ENCODE data around the gene CPAMD8. TPM values are rescaled to one million over a fixed set of nuclear protein-coding genes. Genes with fewer than 3 reads are reported as not detected.

The CPAMD8 gene
- total RNA-seq, 1 experiment from 2014 or later, result 0.11 TPM

GRCh38 chr19:16915135-16915534, 111.5 kb downstream of the CPAMD8 start:
- in situ Hi-C loops (cut with HindIII; ENCODE audit: low pct_unique_long_range_greater_than_20kb, low sequenced_read_pairs), result no loop called here
- no peak for DNase-seq (ENCODE audit: low read depth, low spot score)

- in situ Hi-C loops (cut with HindIII; ENCODE audit: low pct_unique_long_range_greater_than_20kb, low sequenced_read_pairs), result no loop called here
- DNase-seq (ENCODE audit: low read depth, low spot score), result no peak
These were observed 112.2 kb downstream of the CPAMD8 start for GRCh38 chr19:16914421-16914820.

- in situ Hi-C loops (cut with HindIII; ENCODE audit: low pct_unique_long_range_greater_than_20kb, low sequenced_read_pairs), result no loop called here
These were observed 113.8 kb downstream of the CPAMD8 start for GRCh38 chr19:16912780-16913179.

GRCh38 chr19:16911046-16911445, 115.6 kb downstream of the CPAMD8 start:
- in situ Hi-C loops (cut with HindIII; ENCODE audit: low pct_unique_long_range_greater_than_20kb, low sequenced_read_pairs), result no loop called here
- no peak for DNase-seq (ENCODE audit: low read depth, low spot score)

More at GRCh38 chr19:16912780-16913179, 113.8 kb downstream of the CPAMD8 start:
- no peak for DNase-seq (ENCODE audit: low read depth, low spot score)

GRCh38 chr19:16908759-16909158, 117.9 kb downstream of the CPAMD8 start:
- DNase-seq (ENCODE audit: low read depth, low spot score), result no peak
- in situ Hi-C loops (cut with HindIII; ENCODE audit: low pct_unique_long_range_greater_than_20kb, low sequenced_read_pairs), result no loop called here

GRCh38 chr19:16904599-16904998, 122.0 kb downstream of the CPAMD8 start:
- in situ Hi-C loops (cut with HindIII; ENCODE audit: low pct_unique_long_range_greater_than_20kb, low sequenced_read_pairs), result no loop called here
- DNase-seq (ENCODE audit: low read depth, low spot score), result no peak

GRCh38 chr19:16903347-16903746, 123.3 kb downstream of the CPAMD8 start:
- in situ Hi-C loops (cut with HindIII; ENCODE audit: low pct_unique_long_range_greater_than_20kb, low sequenced_read_pairs), result no loop called here

GRCh38 chr19:16902545-16902944, 124.1 kb downstream of the CPAMD8 start:
- no peak for DNase-seq (ENCODE audit: low read depth, low spot score)
- in situ Hi-C loops (cut with HindIII; ENCODE audit: low pct_unique_long_range_greater_than_20kb, low sequenced_read_pairs), result no loop called here

More at GRCh38 chr19:16903347-16903746, 123.3 kb downstream of the CPAMD8 start:
- DNase-seq (ENCODE audit: low read depth, low spot score), result no peak

GRCh38 chr19:16901491-16902175, 125.0 kb downstream of the CPAMD8 start:
- in situ Hi-C loops (cut with HindIII; ENCODE audit: low pct_unique_long_range_greater_than_20kb, low sequenced_read_pairs), result no loop called here
- DNase-seq (ENCODE audit: low read depth, low spot score), result peak; percentile 20

GRCh38 chr19:16899566-16900075, 127.0 kb downstream of the CPAMD8 start:
- DNase-seq (ENCODE audit: low read depth, low spot score), result peak; percentile 59
- in situ Hi-C loops (cut with HindIII; ENCODE audit: low pct_unique_long_range_greater_than_20kb, low sequenced_read_pairs), result no loop called here

GRCh38 chr19:16898361-16899015, 128.1 kb downstream of the CPAMD8 start:
- DNase-seq (ENCODE audit: low read depth, low spot score), result no peak
- in situ Hi-C loops (cut with HindIII; ENCODE audit: low pct_unique_long_range_greater_than_20kb, low sequenced_read_pairs), result no loop called here

- no peak for DNase-seq (ENCODE audit: low read depth, low spot score)
- in situ Hi-C loops (cut with HindIII; ENCODE audit: low pct_unique_long_range_greater_than_20kb, low sequenced_read_pairs), result no loop called here
These were observed 128.8 kb downstream of the CPAMD8 start for GRCh38 chr19:16897856-16898161.

GRCh38 chr19:16897029-16897855, 129.4 kb downstream of the CPAMD8 start:
- in situ Hi-C loops (cut with HindIII; ENCODE audit: low pct_unique_long_range_greater_than_20kb, low sequenced_read_pairs), result no loop called here
- peak; percentile 86 for DNase-seq (ENCODE audit: low read depth, low spot score)

- no peak for DNase-seq (ENCODE audit: low read depth, low spot score)
- in situ Hi-C loops (cut with HindIII; ENCODE audit: low pct_unique_long_range_greater_than_20kb, low sequenced_read_pairs), result no loop called here
These were observed 130.2 kb downstream of the CPAMD8 start for GRCh38 chr19:16896146-16897028.

- DNase-seq (ENCODE audit: low read depth, low spot score), result no peak
- in situ Hi-C loops (cut with HindIII; ENCODE audit: low pct_unique_long_range_greater_than_20kb, low sequenced_read_pairs), result no loop called here
These were observed 131.0 kb downstream of the CPAMD8 start for GRCh38 chr19:16895467-16896145.

GRCh38 chr19:16894080-16894479, 132.5 kb downstream of the CPAMD8 start:
- DNase-seq (ENCODE audit: low read depth, low spot score), result no peak

GRCh38 chr19:16893686-16893989, 133.0 kb downstream of the CPAMD8 start:
- no peak for DNase-seq (ENCODE audit: low read depth, low spot score)
- in situ Hi-C loops (cut with HindIII; ENCODE audit: low pct_unique_long_range_greater_than_20kb, low sequenced_read_pairs), result no loop called here

More at GRCh38 chr19:16894080-16894479, 132.5 kb downstream of the CPAMD8 start:
- in situ Hi-C loops (cut with HindIII; ENCODE audit: low pct_unique_long_range_greater_than_20kb, low sequenced_read_pairs), result no loop called here
